ENCODE measurements around the gene GBGT1. TPM values are rescaled to one million over a fixed set of nuclear protein-coding genes. Genes with fewer than 3 reads are reported as not detected.
A peak's percentile ranks its signal among the peaks of the same experiment; 100 is the strongest.

The GBGT1 gene
- total RNA-seq, 1 donor from 2014 or later = 1.1 TPM

GRCh38 chr9:133140606-133141005, 23.1 kb downstream of the GBGT1 start:
- Histone ChIP-seq H3K36me3 (ENCODE audit: control insufficient read depth, insufficient read depth, low read length) (peaks cover 16% of the 10 kb centered on the region), H3K4me3 (ENCODE audit: low read depth, low read length) (no peak overlapping the region), H3K27me3 (ENCODE audit: control insufficient read depth, insufficient read depth, low read length) (no peaks in the 10 kb centered on the region)
- no peak for TF ChIP-seq CTCF (IDR thresholded peaks at IDR 0.05; ENCODE audit: insufficient read depth, low read length, severe bottlenecking)
- no peak for DNase-seq (ENCODE audit: low read depth)
- no peak for FAIRE-seq

- TF ChIP-seq CTCF (IDR thresholded peaks at IDR 0.05; ENCODE audit: insufficient read depth, low read length, severe bottlenecking) = no peak
- Histone ChIP-seq H3K36me3 (ENCODE audit: control insufficient read depth, insufficient read depth, low read length) (peaks cover 16% of the 10 kb centered on the region), H3K4me3 (ENCODE audit: low read depth, low read length) (no peak overlapping the region), H3K27me3 (ENCODE audit: control insufficient read depth, insufficient read depth, low read length) (no peaks in the 10 kb centered on the region)
- FAIRE-seq = no peak
- DNase-seq (ENCODE audit: low read depth) = no peak
Measured at GRCh38 chr9:133140174-133140505, 23.6 kb downstream of the GBGT1 start.

- TF ChIP-seq CTCF (IDR thresholded peaks at IDR 0.05; ENCODE audit: insufficient read depth, low read length, severe bottlenecking) = no peak
- H3K4me3 ChIP-seq (ENCODE audit: low read depth, low read length) = no peak overlapping the region
- DNase-seq (ENCODE audit: low read depth) (no peak), FAIRE-seq (no peak)
- peaks cover 12% of the 10 kb centered on the region for H3K36me3 ChIP-seq (ENCODE audit: control insufficient read depth, insufficient read depth, low read length)
- H3K27me3 ChIP-seq (ENCODE audit: control insufficient read depth, insufficient read depth, low read length) = no peaks in the 10 kb centered on the region
Measured at GRCh38 chr9:133139246-133140173, 24.2 kb downstream of the GBGT1 start.

GRCh38 chr9:133137451-133138231, 26.1 kb downstream of the GBGT1 start:
- FAIRE-seq = no peak
- DNase-seq (ENCODE audit: low read depth) = no peak
- H3K27me3 ChIP-seq (ENCODE audit: control insufficient read depth, insufficient read depth, low read length) = no peaks in the 10 kb centered on the region
- H3K36me3 ChIP-seq (ENCODE audit: control insufficient read depth, insufficient read depth, low read length) = peaks cover 8% of the 10 kb centered on the region
- H3K4me3 ChIP-seq (ENCODE audit: low read depth, low read length) = no peak overlapping the region
- TF ChIP-seq CTCF (IDR thresholded peaks at IDR 0.05; ENCODE audit: insufficient read depth, low read length, severe bottlenecking) = no peak

- DNase-seq (ENCODE audit: low read depth) = peak; percentile 96
- H3K36me3 ChIP-seq (ENCODE audit: control insufficient read depth, insufficient read depth, low read length) = peaks cover 9% of the 10 kb centered on the region
- H3K4me3 ChIP-seq (ENCODE audit: low read depth, low read length) = no peak overlapping the region
- no peak for TF ChIP-seq CTCF (IDR thresholded peaks at IDR 0.05; ENCODE audit: insufficient read depth, low read length, severe bottlenecking)
- no peak for FAIRE-seq
- H3K27me3 ChIP-seq (ENCODE audit: control insufficient read depth, insufficient read depth, low read length) = no peaks in the 10 kb centered on the region
Measured at GRCh38 chr9:133135146-133135745, 28.5 kb downstream of the GBGT1 start.
